Keratinocyte (primary cell): ENCODE data around the gene FSD1. TPM values are rescaled to one million over a fixed set of nuclear protein-coding genes. Genes with fewer than 3 reads are reported as not detected.

Experiments used
- DNase-seq: peaks from one replicate; pipeline ENCODE4 v3.0.0-alpha.2; 2011; ENCODE audit warnings: low read depth, missing footprints, low spot score
- FAIRE-seq: peaks from 2 replicates; lab custom pipeline; 2011; peaks lifted over from hg19 to GRCh38; lab: Jason Lieb, UNC
- H2AFZ ChIP-seq: 2 replicates; pipeline ENCODE4 v1.6.0; 2012; ENCODE audit warnings: low read length, control low read depth, inconsistent platforms; ENCODE audit not compliant: control insufficient read depth
- H3K27ac ChIP-seq: 2 replicates; pipeline ENCODE4 v1.5.1; 2011; ENCODE audit warnings: low read length; ENCODE audit not compliant: control insufficient read depth, insufficient read depth
- H3K27me3 ChIP-seq: 3 replicates; pipeline ENCODE4 v1.6.0; 2011; ENCODE audit warnings: low read length; ENCODE audit not compliant: control insufficient read depth, insufficient read depth; ENCODE audit errors: extremely low read depth
- H3K36me3 ChIP-seq, 2 experiments: 2 replicates in 1 of 2; 3 replicates in 1 of 2; pipeline ENCODE4 v1.5.1; 2011; ENCODE audit warnings: low read length in 2 of 2, mild to moderate bottlenecking in 1 of 2; ENCODE audit not compliant: control insufficient read depth in 2 of 2, insufficient read depth in 2 of 2; ENCODE audit errors: extremely low read depth in 1 of 2
- H3K4me1 ChIP-seq: 3 replicates; pipeline ENCODE4 v1.5.1; 2011; ENCODE audit warnings: low read length; ENCODE audit not compliant: control insufficient read depth, insufficient read depth; ENCODE audit errors: extremely low read depth
- H3K4me2 ChIP-seq: 3 replicates; pipeline ENCODE4 v1.6.0; 2011; ENCODE audit warnings: low read depth, low read length; ENCODE audit not compliant: control insufficient read depth, insufficient read depth; ENCODE audit errors: extremely low read depth
- H3K4me3 ChIP-seq, 3 experiments: fragments of 200-600 bp in 1 of 3; sonication (generic) in 1 of 3; 2 replicates in 2 of 3; 3 replicates in 1 of 3; pipeline ENCODE4 v1.5.1; 2011 to 2016; ENCODE audit warnings: low read length in 3 of 3, mild to moderate bottlenecking in 3 of 3, control low read depth in 2 of 3, inconsistent platforms in 1 of 3, low read depth in 1 of 3, mixed read lengths in 1 of 3, mixed run types in 1 of 3, moderate library complexity in 1 of 3; ENCODE audit not compliant: control insufficient read depth in 2 of 3, insufficient read depth in 2 of 3; ENCODE audit errors: extremely low read depth in 1 of 3
- H3K79me2 ChIP-seq: 2 replicates; pipeline ENCODE4 v1.6.0; 2012; ENCODE audit warnings: low read length; ENCODE audit not compliant: control insufficient read depth, insufficient read depth
- H3K9ac ChIP-seq: 3 replicates; pipeline ENCODE4 v1.6.0; 2011; ENCODE audit warnings: low read length; ENCODE audit not compliant: control insufficient read depth, insufficient read depth; ENCODE audit errors: extremely low read depth
- H3K9me1 ChIP-seq: 3 replicates; pipeline ENCODE4 v1.6.0; 2011; ENCODE audit warnings: low read length; ENCODE audit not compliant: control insufficient read depth, insufficient read depth; ENCODE audit errors: extremely low read depth
- H3K9me3 ChIP-seq: 2 replicates; pipeline ENCODE4 v1.5.1; 2012; ENCODE audit warnings: low read depth, low read length; ENCODE audit not compliant: control insufficient read depth
- H4K20me1 ChIP-seq: 3 replicates; pipeline ENCODE4 v1.6.0; 2011; ENCODE audit warnings: low read length; ENCODE audit not compliant: control insufficient read depth, insufficient read depth; ENCODE audit errors: extremely low read depth
- EZH2 ChIP-seq: IDR thresholded peaks from one replicate; pipeline ENCODE4 v1.6.1; 2012; ENCODE audit warnings: inconsistent platforms, mild to moderate bottlenecking, low read length, moderate library complexity
- dilution Hi-C: fragments of 300-500 bp; cut with MboI; formaldehyde crosslinking; loops from one replicate; pipeline ENCODE4 v1.7.0; 2020; ENCODE audit warnings: low sequenced_read_pairs; ENCODE audit not compliant: extremely low pct_ligation_motif_present
- polyA plus RNA-seq, 5 experiments: library from polyadenylated mRNA; depleted of rRNA in 3 of 5; stranded (reverse) in 3 of 5; stranded (forward) in 1 of 5; unstranded in 1 of 5; fragments of >200 nt; gene quantifications; 1 replicate in 1 of 5; 2 replicates in 3 of 5; 3 replicates in 1 of 5; pipeline versions ENCODE4 v1.2.1 to v1.2.3, GENCODE V29; 2011 to 2012; ENCODE audit warnings: missing spikeins in 2 of 5, low read depth in 1 of 5, low replicate concordance in 1 of 5
- TF ChIP-seq, protein P1 (sequence below), 3 experiments: IDR thresholded peaks in 1 of 3; conservative IDR thresholded peaks in 1 of 3; optimal IDR thresholded peaks in 1 of 3; 2 replicates in 2 of 3; 3 replicates in 1 of 3; pipeline versions ENCODE3 to v1.5.1; 2011; ENCODE audit warnings: low read length in 3 of 3, mild to moderate bottlenecking in 3 of 3, moderate library complexity in 2 of 3, control low read depth in 1 of 3, inconsistent platforms in 1 of 3; ENCODE audit not compliant: insufficient read depth in 2 of 3; ENCODE audit errors: extremely low read depth in 1 of 3

The FSD1 gene
- polyA plus RNA-seq, 1 donor (not counting 4 experiments of a cell fraction or from before 2014, with no cell fraction given): 0.49 TPM

DNA sequence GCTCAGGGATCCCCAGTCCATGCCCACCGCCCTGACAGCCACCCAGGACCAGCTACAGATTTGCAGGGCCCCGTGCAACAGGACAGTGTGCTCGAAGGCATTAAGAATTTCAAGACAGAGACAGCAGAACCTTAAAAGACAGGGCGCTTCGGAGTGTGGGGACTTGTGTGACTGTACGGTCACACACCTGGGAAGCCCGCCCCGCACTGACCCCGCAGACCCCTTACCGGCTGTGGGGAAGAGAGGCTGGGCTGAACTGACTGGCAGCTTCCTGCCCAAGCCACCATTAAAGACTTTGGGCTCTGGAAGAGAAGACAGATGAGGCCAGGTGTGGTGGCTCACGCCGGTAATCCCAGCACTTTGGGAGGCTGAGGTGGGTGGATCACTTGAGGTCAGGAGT, 19.8 kb downstream of the FSD1 start:
- dilution Hi-C loops: no loop called here
- no peak overlapping the region for H3K27ac ChIP-seq

DNA sequence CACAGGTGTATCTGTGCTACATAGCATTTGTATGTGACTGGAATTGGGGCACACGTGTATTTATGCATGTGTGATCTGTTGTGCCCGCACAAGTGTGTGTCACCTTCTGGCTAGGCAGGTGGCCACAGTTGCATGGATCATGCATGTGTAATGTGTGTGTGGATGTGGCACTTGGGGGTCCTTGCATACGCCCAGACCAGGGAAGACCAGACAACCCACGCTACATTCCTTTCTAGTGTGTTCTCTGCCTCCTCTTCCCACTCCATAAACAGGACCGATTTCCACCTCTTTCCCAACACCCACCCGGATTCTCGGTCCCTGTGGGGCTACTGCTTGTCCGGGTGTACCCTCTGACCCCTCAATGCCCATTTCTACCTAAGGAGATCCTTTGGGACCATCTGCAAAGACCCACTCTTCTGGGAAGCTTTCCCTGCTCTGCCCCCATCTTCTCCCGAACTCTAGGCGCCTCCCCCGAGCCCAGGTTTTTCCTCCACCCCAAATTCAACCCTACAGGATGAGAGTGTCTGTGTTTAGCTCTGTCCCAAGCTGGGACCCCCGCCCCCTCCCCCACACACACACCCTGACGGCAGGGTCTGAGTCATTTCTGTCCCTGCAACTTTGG, 21.9 kb downstream of the FSD1 start:
- H3K9me3 ChIP-seq: no peaks in the 10 kb centered on the region
- dilution Hi-C loops: no loop called here
- no peak overlapping the region for H2AFZ ChIP-seq
- H3K4me2 ChIP-seq: no peak overlapping the region
- H4K20me1 ChIP-seq: no peaks in the 10 kb centered on the region
- H3K27ac ChIP-seq: no peak overlapping the region
- FAIRE-seq (no peak), DNase-seq (no peak)
- H3K79me2 ChIP-seq: no peaks in the 10 kb centered on the region
- no peaks in the 10 kb centered on the region for H3K27me3 ChIP-seq
- H3K4me3 ChIP-seq: no peak overlapping the region
- TF ChIP-seq, protein P1, sequence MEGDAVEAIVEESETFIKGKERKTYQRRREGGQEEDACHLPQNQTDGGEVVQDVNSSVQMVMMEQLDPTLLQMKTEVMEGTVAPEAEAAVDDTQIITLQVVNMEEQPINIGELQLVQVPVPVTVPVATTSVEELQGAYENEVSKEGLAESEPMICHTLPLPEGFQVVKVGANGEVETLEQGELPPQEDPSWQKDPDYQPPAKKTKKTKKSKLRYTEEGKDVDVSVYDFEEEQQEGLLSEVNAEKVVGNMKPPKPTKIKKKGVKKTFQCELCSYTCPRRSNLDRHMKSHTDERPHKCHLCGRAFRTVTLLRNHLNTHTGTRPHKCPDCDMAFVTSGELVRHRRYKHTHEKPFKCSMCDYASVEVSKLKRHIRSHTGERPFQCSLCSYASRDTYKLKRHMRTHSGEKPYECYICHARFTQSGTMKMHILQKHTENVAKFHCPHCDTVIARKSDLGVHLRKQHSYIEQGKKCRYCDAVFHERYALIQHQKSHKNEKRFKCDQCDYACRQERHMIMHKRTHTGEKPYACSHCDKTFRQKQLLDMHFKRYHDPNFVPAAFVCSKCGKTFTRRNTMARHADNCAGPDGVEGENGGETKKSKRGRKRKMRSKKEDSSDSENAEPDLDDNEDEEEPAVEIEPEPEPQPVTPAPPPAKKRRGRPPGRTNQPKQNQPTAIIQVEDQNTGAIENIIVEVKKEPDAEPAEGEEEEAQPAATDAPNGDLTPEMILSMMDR (optimal IDR thresholded peaks at IDR 0.05 in 1 of 3, IDR thresholded peaks at IDR 0.05 in 1 of 3, conservative IDR thresholded peaks at IDR 0.05 in 1 of 3; ENCODE audit: extremely low read depth in 1 of 3, insufficient read depth in 2 of 3, low read length in 3 of 3): no peak
- TF ChIP-seq EZH2: no peak
- peaks cover 0 to 4% of the 10 kb centered on the region in 2 experiments for H3K36me3 ChIP-seq
- H3K9ac ChIP-seq: no peak overlapping the region
- no peaks in the 10 kb centered on the region for H3K9me1 ChIP-seq
- H3K4me1 ChIP-seq: no peaks in the 10 kb centered on the region

More for the DNA sequence above, 19.8 kb downstream of the FSD1 start:
- H3K79me2 ChIP-seq: no peaks in the 10 kb centered on the region
- H2AFZ ChIP-seq: no peak overlapping the region
- no peak for TF ChIP-seq EZH2
- TF ChIP-seq, protein P1 (optimal IDR thresholded peaks at IDR 0.05 in 1 of 3, IDR thresholded peaks at IDR 0.05 in 1 of 3, conservative IDR thresholded peaks at IDR 0.05 in 1 of 3; ENCODE audit: extremely low read depth in 1 of 3, insufficient read depth in 2 of 3, low read length in 3 of 3): no peak
- no peak overlapping the region for H3K4me3 ChIP-seq
- no peaks in the 10 kb centered on the region for H3K4me1 ChIP-seq
- H3K4me2 ChIP-seq: no peak overlapping the region
- peaks cover 0 to 4% of the 10 kb centered on the region in 2 experiments for H3K36me3 ChIP-seq
- H3K9me3 ChIP-seq: no peaks in the 10 kb centered on the region
- H4K20me1 ChIP-seq: no peaks in the 10 kb centered on the region
- H3K9ac ChIP-seq: no peak overlapping the region
- no peaks in the 10 kb centered on the region for H3K9me1 ChIP-seq
- no peak for DNase-seq
- FAIRE-seq: no peak
- no peaks in the 10 kb centered on the region for H3K27me3 ChIP-seq
